ENCODE results near the gene ADCY4. TPM values are rescaled to one million over a fixed set of nuclear protein-coding genes. Genes with fewer than 3 reads are reported as not detected.

Gene ADCY4
- polyA plus RNA-seq, 1 experiment, result 6.8 TPM

DNA sequence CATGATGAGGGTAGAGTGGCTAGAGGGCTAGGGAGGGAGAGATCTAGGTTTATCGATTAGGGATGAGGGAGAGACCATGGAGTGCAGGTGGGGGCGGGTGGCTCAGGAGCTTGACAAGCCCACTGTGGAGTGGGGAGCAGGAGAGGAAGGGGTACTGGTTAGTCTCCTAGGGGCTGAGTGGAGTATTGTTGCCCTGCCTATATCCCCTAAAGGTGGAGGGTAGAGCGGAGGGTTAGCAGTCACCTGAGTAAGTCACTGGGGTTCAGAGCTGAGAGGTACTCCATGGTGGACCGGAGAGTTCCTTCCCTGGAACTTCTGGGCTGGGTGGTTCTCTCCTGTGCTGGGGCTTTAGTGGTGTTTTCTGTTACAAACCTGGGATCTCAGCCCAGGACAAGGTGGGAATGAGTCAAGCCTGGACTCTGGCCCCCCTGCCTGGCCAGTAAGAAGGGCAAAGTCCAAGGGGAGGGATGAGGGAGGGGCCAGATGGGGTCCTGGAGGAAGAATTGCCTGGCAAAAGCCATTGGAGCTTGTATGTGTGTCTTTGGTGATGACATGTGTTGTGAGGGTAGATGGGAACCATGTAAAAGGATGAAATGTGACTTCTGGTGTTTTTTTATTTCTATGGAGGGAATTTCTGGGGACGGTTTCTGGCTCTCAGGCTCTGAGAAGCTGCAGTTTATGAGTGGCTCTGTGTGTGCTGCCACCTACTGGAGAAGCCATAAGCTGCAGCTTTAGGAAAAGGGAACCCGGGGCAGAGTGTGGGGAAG is 27.1 kb downstream of the ADCY4 start, which contains the start of gene CIDEB:
Gene CIDEB (minus strand): TSS at position 403 of the 767 bp plus-strand sequence. CDS start 119 bp downstream, at position 284.
- DNase-seq (ENCODE audit: low read depth), result no peak
- ChIA-PET CTCF (interaction anchor here (0.6 to 8.0 kb wide), 41 partner anchors 9 to 257 kb away, joined by 3 to 107 read pairs (median 4); partner anchors contain the start of genes DHRS1, MDP1, NOP9 and PSME1), POLR2A (interaction anchor here (1.0 kb wide), 1 partner anchor 124 kb away, joined by 3 read pairs; no protein-coding TSS in a partner anchor)
- Histone ChIP-seq H3K36me3 (ENCODE audit: control insufficient read depth, insufficient read depth, low read length) (peaks cover 22% of the 10 kb centered on the region), H3K27me3 (ENCODE audit: control insufficient read depth, insufficient read depth, low read length) (no peaks in the 10 kb centered on the region), H3K4me3 (ENCODE audit: low read depth, low read length) (no peak within 1 kb of the TSS)
- TF ChIP-seq CTCF (IDR thresholded peaks at IDR 0.05; ENCODE audit: insufficient read depth, low read depth, low read length), result peak; percentile 96

GRCh38 chr14:24307156-24307574 is 27.7 kb downstream of the ADCY4 start:
- DNase-seq (ENCODE audit: low read depth), result no peak
- Histone ChIP-seq H3K4me3 (ENCODE audit: low read depth, low read length) (no peak overlapping the region), H3K27me3 (ENCODE audit: control insufficient read depth, insufficient read depth, low read length) (no peaks in the 10 kb centered on the region), H3K36me3 (ENCODE audit: control insufficient read depth, insufficient read depth, low read length) (peaks cover 25% of the 10 kb centered on the region)
- no peak for TF ChIP-seq CTCF (IDR thresholded peaks at IDR 0.05; ENCODE audit: insufficient read depth, low read depth, low read length)
- ChIA-PET POLR2A (no interaction called here), CTCF (interaction anchor here (0.8 to 8.0 kb wide), 23 partner anchors 9 to 134 kb away, joined by 3 to 107 read pairs (median 6); partner anchors contain the start of genes DHRS1, NOP9, RABGGTA and TINF2)

GRCh38 chr14:24304019-24304387 is 30.9 kb downstream of the ADCY4 start:
- no peak overlapping the region for H3K4me3 ChIP-seq (ENCODE audit: low read depth, low read length)
- no peaks in the 10 kb centered on the region for H3K27me3 ChIP-seq (ENCODE audit: control insufficient read depth, insufficient read depth, low read length)
- peaks cover 31% of the 10 kb centered on the region for H3K36me3 ChIP-seq (ENCODE audit: control insufficient read depth, insufficient read depth, low read length)
- ChIA-PET POLR2A (no interaction called here), CTCF (interaction anchor here (0.6 to 1.6 kb wide), 4 partner anchors 17 to 128 kb away, joined by 3 read pairs; no protein-coding TSS in a partner anchor)
- no peak for DNase-seq (ENCODE audit: low read depth)
- TF ChIP-seq CTCF (IDR thresholded peaks at IDR 0.05; ENCODE audit: insufficient read depth, low read depth, low read length), result no peak

DNA sequence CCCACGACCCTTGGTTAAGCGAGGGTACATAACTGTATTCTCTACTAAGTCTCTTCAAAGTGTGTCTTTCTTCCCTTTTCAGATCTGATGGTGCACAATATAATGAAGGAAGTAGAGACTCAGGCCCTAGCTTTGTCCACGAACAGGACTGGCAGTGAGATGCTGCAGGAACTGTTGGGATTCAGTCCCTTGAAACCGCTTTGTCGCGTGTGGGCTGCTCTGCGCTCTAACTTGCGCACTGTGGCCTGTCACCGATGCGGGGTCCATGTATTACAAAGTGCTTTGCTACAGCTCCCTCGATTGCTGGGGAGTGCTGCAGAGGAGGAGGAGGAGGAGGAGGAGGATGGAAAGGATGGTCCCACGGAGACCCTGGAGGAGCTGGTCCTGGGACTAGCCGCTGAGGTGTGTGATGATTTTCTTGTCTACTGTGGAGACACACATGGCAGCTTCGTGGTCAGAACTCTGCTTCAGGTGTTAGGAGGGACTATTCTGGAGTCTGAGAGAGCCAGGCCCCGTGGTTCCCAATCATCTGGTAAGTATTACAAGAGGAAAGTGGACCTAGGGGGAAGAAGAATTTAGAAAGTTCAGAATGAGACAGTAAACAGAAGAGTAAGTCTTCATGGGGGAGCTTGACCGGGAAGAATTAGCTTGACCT is 34.4 kb downstream of the ADCY4 start:
- Histone ChIP-seq H3K36me3 (ENCODE audit: control insufficient read depth, insufficient read depth, low read length) (peaks cover 22% of the 10 kb centered on the region), H3K4me3 (ENCODE audit: low read depth, low read length) (peak overlapping the region; percentile 72), H3K27me3 (ENCODE audit: control insufficient read depth, insufficient read depth, low read length) (no peaks in the 10 kb centered on the region)
- DNase-seq (ENCODE audit: low read depth), result no peak
- TF ChIP-seq CTCF (IDR thresholded peaks at IDR 0.05; ENCODE audit: insufficient read depth, low read depth, low read length), result no peak
- POLR2A ChIA-PET, result interaction anchor here (1.0 kb wide), 1 partner anchor 105 kb away, joined by 3 read pairs; no protein-coding TSS in a partner anchor
- CTCF ChIA-PET, result interaction anchor here (0.9 to 9.8 kb wide), 11 partner anchors 9 to 243 kb away, joined by 3 to 205 read pairs (median 6); partner anchors contain the start of genes CIDEB, LTB4R, LTB4R2 and MDP1

All from BJ (cell line).